Endothelial cell of umbilical vein (primary cell): Measurements from ENCODE around the gene SETX. TPM values are rescaled to one million over a fixed set of nuclear protein-coding genes. Genes with fewer than 3 reads are reported as not detected.

Source experiments
- Bru-seq: library from RNA; stranded (reverse); fragments of 400-500 nt; gene quantifications from one replicate; lab custom pipeline; 2021; lab: Mats Ljungman, UMichigan
- BruChase-seq, 2 experiments: library from RNA; stranded (reverse); fragments of 400-500 nt; gene quantifications; one replicate each; lab custom pipeline; 2021; lab: Mats Ljungman, UMichigan
- BruUV-seq: library from RNA; stranded (reverse); fragments of 400-500 nt; replicated peaks from 2 replicates; lab custom pipeline; 2021; lab: Mats Ljungman, UMichigan
- CTCF ChIA-PET: fragments of 300-600, 350-600 bp; sonication (Branson Sonifier 250); formaldehyde crosslinking; loops from one replicate; lab custom pipeline; 2021; ENCODE audit warnings: antibody characterized with exemption, inconsistent platforms; lab: Charles Lee
- POLR2A ChIA-PET: fragments of 300-600, 350-600 bp; sonication (Branson Sonifier 250); formaldehyde crosslinking; loops from one replicate; lab custom pipeline; 2021; ENCODE audit warnings: antibody characterized with exemption, inconsistent platforms; lab: Charles Lee
- DNase-seq: peaks from one replicate; pipeline ENCODE4 v3.0.0-alpha.2; 2011; ENCODE audit warnings: low read depth, low spot score
- FAIRE-seq: peaks from 2 replicates; lab custom pipeline; 2011; peaks lifted over from hg19 to GRCh38; lab: Jason Lieb, UNC
- H2AFZ ChIP-seq: 2 replicates; pipeline ENCODE4 v1.6.0; 2012; ENCODE audit warnings: low read depth, low read length, control low read depth, inconsistent platforms
- H3K27ac ChIP-seq: 2 replicates; pipeline ENCODE4 v1.5.1; 2011; ENCODE audit warnings: low read depth, mild to moderate bottlenecking, control low read depth, low read length, moderate library complexity; ENCODE audit not compliant: insufficient read depth
- H3K27me3 ChIP-seq, 2 experiments: 2 replicates each; pipeline versions ENCODE4 v1.6.0 to v1.6.1; 2011; ENCODE audit warnings: low read length in 2 of 2, mixed read lengths in 1 of 2; ENCODE audit not compliant: control insufficient read depth in 2 of 2, insufficient read depth in 2 of 2
- H3K36me3 ChIP-seq, 2 experiments: 2 replicates in 1 of 2; 3 replicates in 1 of 2; pipeline ENCODE4 v1.5.1; 2011; ENCODE audit warnings: low read length in 2 of 2, mild to moderate bottlenecking in 1 of 2, moderate library complexity in 1 of 2; ENCODE audit not compliant: control insufficient read depth in 2 of 2, insufficient read depth in 2 of 2; ENCODE audit errors: extremely low read depth in 1 of 2
- H3K4me1 ChIP-seq: 3 replicates; pipeline ENCODE4 v1.5.1; 2011; ENCODE audit warnings: mild to moderate bottlenecking, low read length; ENCODE audit not compliant: control insufficient read depth, insufficient read depth; ENCODE audit errors: extremely low read depth
- H3K4me2 ChIP-seq: 2 replicates; pipeline ENCODE4 v1.6.1; 2011; ENCODE audit warnings: low read length, control low read depth, mixed read lengths; ENCODE audit not compliant: insufficient read depth
- H3K4me3 ChIP-seq, 3 experiments: fragments of 200-600 bp in 1 of 3; sonication (generic), shearing (Covaris generic) in 1 of 3; replicated peaks in 1 of 3; 2 replicates each; pipeline ENCODE4 v1.5.1; 2011 to 2016; ENCODE audit warnings: control low read depth in 3 of 3, low read length in 3 of 3, mild to moderate bottlenecking in 2 of 3, inconsistent platforms in 1 of 3, low read depth in 1 of 3, moderate library complexity in 1 of 3; ENCODE audit not compliant: insufficient read depth in 1 of 3
- H3K79me2 ChIP-seq: 2 replicates; pipeline ENCODE4 v1.6.0; 2012; ENCODE audit warnings: low read length, inconsistent platforms; ENCODE audit not compliant: control insufficient read depth, insufficient read depth
- H3K9ac ChIP-seq: replicated peaks from 2 replicates; pipeline ENCODE3; 2011; ENCODE audit warnings: low read length, control low read depth; ENCODE audit not compliant: insufficient read depth; ENCODE audit errors: extremely low read depth
- H3K9me1 ChIP-seq: replicated peaks from 3 replicates; pipeline ENCODE4 v1.6.0; 2011; ENCODE audit warnings: mild to moderate bottlenecking, low read length; ENCODE audit not compliant: control insufficient read depth, insufficient read depth; ENCODE audit errors: extremely low read depth
- H3K9me3 ChIP-seq: replicated peaks from 2 replicates; pipeline ENCODE4 v1.5.1; 2012; ENCODE audit warnings: low read length, inconsistent platforms; ENCODE audit not compliant: control insufficient read depth, insufficient read depth
- H4K20me1 ChIP-seq: replicated peaks from 2 replicates; pipeline ENCODE3; 2011; ENCODE audit warnings: mild to moderate bottlenecking, low read length; ENCODE audit not compliant: control insufficient read depth, insufficient read depth; ENCODE audit errors: extremely low read depth
- EZH2 ChIP-seq: IDR thresholded peaks from 2 replicates; pipeline ENCODE4 v1.6.1; 2012; ENCODE audit warnings: borderline replicate concordance, low read depth, mild to moderate bottlenecking, moderate library complexity, low read length, inconsistent platforms; ENCODE audit not compliant: severe bottlenecking
- FOS ChIP-seq: IDR thresholded peaks from 2 replicates; pipeline ENCODE4 v1.6.1; 2011; ENCODE audit warnings: mild to moderate bottlenecking, low read length, moderate library complexity, borderline replicate concordance; ENCODE audit not compliant: insufficient read depth
- JUN ChIP-seq: IDR thresholded peaks from 2 replicates; pipeline ENCODE4 v1.6.1; 2011; ENCODE audit warnings: borderline replicate concordance, low read depth; ENCODE audit not compliant: insufficient read length, insufficient read depth
- MYC ChIP-seq: IDR thresholded peaks from one replicate; pipeline ENCODE4 v1.6.1; 2011; ENCODE audit warnings: mild to moderate bottlenecking, low read depth, low read length
- POLR2A ChIP-seq: IDR thresholded peaks from 2 replicates; pipeline ENCODE4 v1.6.1; 2012; ENCODE audit warnings: low read depth, mild to moderate bottlenecking, control low read depth, low read length
- POLR2AphosphoS5 ChIP-seq: IDR thresholded peaks from 2 replicates; pipeline ENCODE4 v1.6.1; 2012; ENCODE audit warnings: low read depth, mild to moderate bottlenecking, control low read depth, low read length, moderate library complexity; ENCODE audit not compliant: insufficient read depth
- dilution Hi-C: fragments of 300-500 bp; cut with MboI; formaldehyde crosslinking; loops from one replicate; pipeline ENCODE4 v1.15.0; 2019; ENCODE audit warnings: low sequenced_read_pairs; ENCODE audit not compliant: extremely low pct_ligation_motif_present
- intact Hi-C: fragments of 100-400 bp; cut with micrococcal nuclease; formaldehyde crosslinking; loops from one replicate; pipeline ENCODE4 v1.10.0; 2022
- long read RNA-seq: library from polyadenylated mRNA; stranded (forward); transcript quantifications from one replicate; pipeline ENCODE4 v2.0.0, GENCODE V29; 2021
- polyA minus RNA-seq, 3 experiments: library from RNA; depleted of rRNA, polyadenylated mRNA; stranded (reverse); fragments of >200 nt; gene quantifications; 1 replicate in 1 of 3; 2 replicates in 2 of 3; pipeline ENCODE4 v1.2.3, GENCODE V29; 2011
- polyA plus RNA-seq, 4 experiments: library from polyadenylated mRNA; depleted of rRNA in 3 of 4; stranded (reverse) in 3 of 4; unstranded in 1 of 4; fragments of >200 nt; gene quantifications; 2 replicates each; pipeline versions ENCODE4 v1.2.1 to v1.2.3, GENCODE V29; 2011 to 2012; ENCODE audit warnings: missing spikeins in 1 of 4
- total RNA-seq: library from RNA; stranded (reverse); gene quantifications from 2 replicates; pipeline ENCODE4 v1.2.3, GENCODE V29; 2021

The SETX gene
- total RNA-seq (40.2 and 47.7 TPM in 2 replicates), polyA plus RNA-seq (19.6 and 20.9 TPM in 2 replicates), polyA minus RNA-seq (82.1 and 83.0 TPM in 2 replicates), Bru-seq, nascent RNA (percentile 90 among the genes with signal in this experiment), BruChase-seq, experiment 1, labeled RNA remaining after a 6-hour chase (percentile 91 among the genes with signal in this experiment), BruChase-seq, experiment 2, labeled RNA remaining after a 2-hour chase (percentile 93 among the genes with signal in this experiment)
- polyA plus RNA-seq (2011; cell fraction: cytosol; rRNA removed): 14.1 and 17.4 TPM in 2 replicates
- polyA plus RNA-seq (2011; cell fraction: nucleus; rRNA removed): 40.1 and 50.0 TPM in 2 replicates
- 29.0 and 29.8 TPM in 2 replicates for polyA plus RNA-seq (2012)
- polyA minus RNA-seq (2011; cell fraction: cytosol; rRNA and poly(A)+ RNA removed): 39.5 TPM
- 76.3 and 106 TPM in 2 replicates for polyA minus RNA-seq (2011; cell fraction: nucleus; rRNA and poly(A)+ RNA removed)
- long read RNA-seq, full-length matches to known transcripts: 1 of 11 reads
- long read RNA-seq, partial matches to known transcripts: 2 of 11 reads
- long read RNA-seq, other reads (novel, unspliced or antisense): 8 of 11 reads

- H3K9ac ChIP-seq: peak within 1 kb of the TSS; percentile 91
- FAIRE-seq: peak; percentile 83
- POLR2A ChIA-PET: interaction anchor here (0.6 to 1.8 kb wide), 4 partner anchors 8 to 18 kb away, joined by 3 to 16 read pairs (median 4); no protein-coding TSS in a partner anchor
Observed at GRCh38 chr9:132354637-132355355, at the start of gene SETX. TSS of gene SETX (minus strand) at chr9:132354986. CDS start at chr9:132349428, 5,558 bp downstream.

More at GRCh38 chr9:132354637-132355355, at the start of gene SETX:
- Histone ChIP-seq H3K4me3 (peak within 1 kb of the TSS; percentile 59 to 84 (median 75)), H3K36me3 (peaks cover 2 to 4% of the 10 kb centered on the region in 2 experiments), H4K20me1 (no peaks in the 10 kb centered on the region), H3K4me2 (peak within 1 kb of the TSS; percentile 88), H3K9me1 (no peaks in the 10 kb centered on the region), H3K79me2 (peaks cover 39% of the 10 kb centered on the region), H2AFZ (peak within 1 kb of the TSS; percentile 76), H3K4me1 (peaks cover 33% of the 10 kb centered on the region), H3K27me3 (no peaks in the 10 kb centered on the region), H3K27ac (peak within 1 kb of the TSS; percentile 72), H3K9me3 (no peaks in the 10 kb centered on the region)
- peak; percentile 97 for DNase-seq
- TF ChIP-seq FOS: peak; percentile 19
- no peak for TF ChIP-seq JUN
- peak; percentile 93 for TF ChIP-seq POLR2AphosphoS5
- TF ChIP-seq POLR2A: peak; percentile 98
- no peak for TF ChIP-seq EZH2
- TF ChIP-seq MYC: no peak
- BruUV-seq: no TSS peak
- intact Hi-C loops: loop anchor here (1.0 to 5.0 kb wide), 3 partner anchors 18 to 53 kb away; partner anchors contain the start of gene TTF1
- dilution Hi-C loops: no loop called here
- CTCF ChIA-PET: interaction anchor here (1.4 to 1.8 kb wide), 2 partner anchors 14 to 86 kb away, joined by 3 to 4 read pairs; no protein-coding TSS in a partner anchor
